Epidermal melanocyte (primary cell): Measurements from ENCODE around the gene TBC1D13.
"Not testable (repeated sequence)": the region's sequence is repeated elsewhere in the genome, so short reads cannot be mapped to it uniquely, and the experiment has no call there.

Experiments
- DNase-seq: peaks from one replicate; pipeline ENCODE4 v3.0.0; 2011; ENCODE audit warnings: low spot score; ENCODE audit not compliant: insufficient read length

Gene TBC1D13

DNA sequence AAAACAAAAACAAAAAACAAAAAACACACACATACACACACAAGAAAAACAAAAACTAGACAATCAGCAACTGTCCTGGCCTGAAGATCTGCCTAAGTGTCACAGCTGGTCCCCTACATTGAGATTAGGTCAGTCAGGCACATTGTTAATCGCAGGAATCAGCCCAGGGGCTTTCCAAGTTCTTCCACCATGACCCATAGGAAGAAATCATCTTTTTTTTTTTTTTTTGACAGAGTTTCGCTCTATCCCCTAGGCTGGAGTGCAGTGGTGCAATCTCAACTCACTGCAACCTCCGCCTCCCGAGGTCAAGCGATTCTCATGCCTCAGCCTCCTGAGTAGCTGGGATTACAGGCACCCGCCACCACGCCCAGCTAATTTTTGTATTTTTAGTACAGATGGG, 56.1 kb downstream of the TBC1D13 start:
- DNase-seq: not testable (repeated sequence)

DNA sequence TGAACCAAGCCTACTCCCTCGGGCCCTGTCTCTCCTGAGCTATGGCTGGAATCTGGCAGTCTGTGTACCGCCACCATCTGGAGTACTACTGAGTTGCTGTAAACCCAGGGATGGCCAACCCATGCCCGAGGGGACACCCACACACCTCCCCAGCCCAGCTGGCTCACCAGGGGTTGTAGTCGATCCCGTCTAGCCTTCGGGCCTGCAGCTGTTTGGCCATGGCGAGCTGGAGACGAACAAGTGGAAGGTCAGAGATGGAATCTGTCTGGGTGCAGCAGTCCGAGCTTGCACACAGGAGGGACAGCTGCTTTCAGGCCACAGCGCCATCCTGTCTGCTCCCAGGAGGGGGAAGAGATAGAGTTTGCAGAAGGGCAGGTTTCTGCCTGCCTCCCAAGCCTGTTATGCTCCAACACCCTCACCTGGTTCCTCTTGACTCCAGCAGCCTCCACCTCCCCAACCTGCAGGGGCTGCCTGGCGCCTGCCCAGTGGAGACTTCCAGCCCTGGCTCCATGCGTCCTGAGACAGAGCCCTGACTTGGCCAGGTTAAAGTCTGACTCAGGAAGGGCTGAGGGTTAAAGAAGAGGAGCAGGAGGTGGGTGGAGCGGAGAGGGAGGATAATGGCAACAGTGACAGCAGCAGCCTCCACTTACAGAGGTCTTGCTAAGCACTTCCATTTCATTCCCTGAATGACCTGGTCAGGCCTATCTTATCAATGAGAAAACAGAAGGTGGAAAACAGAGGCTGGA, 58.3 kb downstream of the TBC1D13 start:
- no peak for DNase-seq

DNA sequence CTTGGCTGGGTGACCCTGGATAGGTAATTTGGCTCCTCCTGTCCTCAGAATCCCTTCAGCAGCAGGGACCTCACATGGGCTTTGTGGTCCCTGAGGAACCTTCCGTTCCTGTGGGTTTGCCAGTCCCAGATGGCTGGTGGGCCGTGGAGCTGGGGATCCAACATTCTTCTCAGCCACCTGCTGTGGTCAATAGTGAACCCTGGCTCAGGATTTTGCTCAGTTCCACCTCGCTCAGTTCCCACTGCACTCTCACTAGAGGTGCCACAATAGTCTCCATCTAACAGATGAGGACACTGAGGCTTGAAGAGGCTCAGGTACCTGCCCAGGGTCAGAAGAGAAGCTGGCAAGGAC, 59.6 kb downstream of the TBC1D13 start:
- DNase-seq: no peak

DNA sequence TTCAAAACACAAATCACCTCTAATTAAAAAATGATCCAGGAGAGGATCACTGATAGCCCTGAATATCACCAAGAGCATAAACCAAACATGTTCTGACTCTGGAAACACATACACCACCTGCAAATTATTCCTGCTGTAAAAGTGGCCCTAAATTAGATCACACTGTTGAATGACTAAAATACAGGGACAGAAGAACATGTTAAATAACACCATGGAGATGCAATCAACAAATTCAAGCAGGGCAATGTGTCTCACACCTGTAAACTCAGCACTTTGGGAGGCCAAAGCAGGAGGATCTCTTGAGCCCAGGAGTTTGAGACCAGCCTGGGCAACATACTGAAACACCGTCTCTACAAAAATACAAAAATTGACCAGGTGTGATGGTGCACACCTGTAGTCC, 60.8 kb downstream of the TBC1D13 start:
- no peak for DNase-seq

DNA sequence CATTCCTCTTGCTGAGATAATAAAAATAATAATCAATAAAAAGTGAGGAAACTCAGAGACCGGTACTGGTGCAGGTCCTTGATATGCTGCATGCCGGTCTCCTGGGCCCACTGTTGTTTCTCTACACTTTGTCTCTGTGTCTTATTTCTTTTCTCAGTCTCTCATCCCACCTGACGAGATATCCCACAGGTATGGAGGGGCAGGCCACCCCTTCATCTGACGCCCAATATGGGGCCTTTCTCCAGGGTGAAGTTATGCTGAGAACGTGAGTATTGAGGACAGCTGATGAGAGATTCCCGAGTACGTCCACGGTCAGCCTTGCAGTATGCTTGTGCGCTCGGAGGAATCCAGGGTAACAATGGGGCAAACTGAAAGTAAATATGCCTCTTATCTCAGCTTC, 64.0 kb downstream of the TBC1D13 start:
- not testable (repeated sequence) for DNase-seq

DNA sequence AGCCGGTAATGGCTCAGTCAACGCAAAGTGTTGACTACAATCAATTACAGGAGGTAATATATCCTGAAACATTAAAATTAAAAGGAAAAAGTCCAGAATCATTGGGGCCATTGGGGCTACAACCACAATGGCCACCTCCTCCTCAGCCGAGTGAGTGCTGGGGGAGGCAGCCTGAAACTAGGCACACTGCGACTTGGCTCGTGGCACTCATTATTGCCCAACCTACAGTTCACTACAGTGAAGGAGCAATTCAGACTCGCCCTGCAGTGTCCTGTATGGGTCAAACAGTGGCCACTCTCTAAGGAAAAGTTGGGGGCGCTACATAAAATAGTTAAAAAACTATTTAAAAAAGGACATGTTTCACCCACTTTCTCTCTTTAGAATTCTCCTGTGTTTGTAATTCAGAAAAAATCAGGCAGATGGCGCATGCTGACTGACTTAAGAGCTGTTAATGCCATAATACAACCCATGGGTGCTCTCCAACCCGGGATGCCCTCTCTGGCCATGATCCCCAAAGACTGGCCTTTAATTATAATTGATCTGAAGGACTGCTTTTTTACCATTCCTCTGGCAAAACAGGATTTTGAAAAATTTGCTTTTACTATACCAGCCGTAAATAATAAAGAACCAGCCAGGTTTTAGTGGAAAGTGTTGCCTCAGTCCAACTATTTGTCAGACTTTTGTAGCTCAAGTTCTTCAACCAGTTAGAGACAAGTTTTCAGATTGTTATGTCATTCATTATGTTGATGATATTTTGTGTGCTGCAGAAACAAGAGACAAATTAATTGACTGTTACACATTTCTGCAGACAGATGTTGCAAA, 64.9 kb downstream of the TBC1D13 start:
- not testable (repeated sequence) for DNase-seq

DNA sequence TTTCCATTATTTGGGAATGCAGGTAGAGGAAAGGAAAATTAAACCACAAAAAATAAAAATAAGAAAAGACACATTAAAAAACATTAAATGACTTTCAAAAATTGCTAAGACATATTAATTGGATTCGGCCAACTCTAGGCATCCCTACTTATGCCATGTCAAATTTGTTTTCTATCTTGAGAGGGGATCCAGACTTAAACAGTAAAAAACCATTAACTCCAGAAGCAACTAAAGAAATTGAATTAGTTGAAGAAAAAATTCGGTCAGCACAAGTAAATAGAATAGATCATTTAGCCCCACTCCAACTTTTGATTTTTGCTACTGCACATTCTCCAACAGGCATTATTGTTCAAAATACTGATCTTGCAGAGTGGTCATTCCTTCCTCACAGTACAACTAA, 65.6 kb downstream of the TBC1D13 start:
- DNase-seq: not testable (repeated sequence)

DNA sequence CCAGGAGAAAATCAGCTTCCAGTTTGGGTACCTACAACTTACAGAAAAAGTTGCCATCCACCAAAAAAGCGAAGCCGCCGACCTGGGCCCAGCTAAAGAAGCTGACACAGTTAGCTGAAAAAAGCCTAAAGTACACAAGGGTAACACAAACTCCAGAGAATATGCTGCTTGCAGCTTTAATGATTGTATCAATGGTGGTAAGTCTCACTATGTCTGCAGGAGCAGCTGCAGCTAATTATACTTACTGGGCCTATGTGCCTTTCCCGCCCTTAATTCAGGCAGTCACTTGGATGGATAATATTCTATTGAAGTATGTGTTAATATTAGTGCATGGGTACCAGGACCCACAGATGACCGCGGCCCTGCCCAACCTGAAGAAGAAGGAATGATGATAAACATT, 67.4 kb downstream of the TBC1D13 start:
- DNase-seq: not testable (repeated sequence)

DNA sequence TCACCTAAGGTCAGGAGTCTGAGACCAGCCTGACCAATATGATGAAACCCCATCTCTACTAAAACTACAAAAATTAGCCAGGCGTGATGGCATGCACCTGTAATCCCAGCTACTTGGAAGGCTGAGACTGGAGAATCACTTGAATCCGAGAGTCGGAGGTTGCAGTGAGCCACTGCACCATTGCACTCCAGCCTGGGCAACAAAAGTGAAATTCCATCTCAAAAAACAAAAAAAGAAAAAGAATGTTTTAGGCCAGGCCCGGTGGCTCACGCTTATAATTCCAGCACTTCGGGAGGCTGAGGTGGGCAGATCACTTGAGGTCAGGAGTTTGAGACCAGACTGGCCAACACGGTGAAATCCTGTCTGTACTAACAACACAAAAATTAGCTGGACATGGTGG, 71.4 kb downstream of the TBC1D13 start:
- DNase-seq: not testable (repeated sequence)
